GM19468 (cell line): ENCODE data around the gene PLXNB3.
A peak's percentile ranks its signal among the peaks of the same experiment; 100 is the strongest.

Source experiments
- ATAC-seq: cut with Tn5 transposase; IDR thresholded peaks from one replicate; pipeline ENCODE4 v1.9.1; 2021; ENCODE audit warnings: mild to moderate bottlenecking, moderate library complexity, moderate number of reproducible peaks; ENCODE audit not compliant: unreplicated experiment; ENCODE audit errors: extremely low read depth

PLXNB3 gene

GRCh38 chrX:153784325-153784967 lies 20.4 kb downstream of the PLXNB3 start:
- no peak for ATAC-seq

GRCh38 chrX:153786669-153787068 lies 22.6 kb downstream of the PLXNB3 start:
- ATAC-seq: no peak

GRCh38 chrX:153789654-153790053 lies 25.6 kb downstream of the PLXNB3 start:
- ATAC-seq: no peak

GRCh38 chrX:153791104-153791852 lies 27.2 kb downstream of the PLXNB3 start:
- no peak for ATAC-seq

GRCh38 chrX:153792368-153792767 lies 28.3 kb downstream of the PLXNB3 start:
- no peak for ATAC-seq

GRCh38 chrX:153793291-153793690 lies 29.2 kb downstream of the PLXNB3 start:
- ATAC-seq: no peak

GRCh38 chrX:153794018-153794896 lies 30.2 kb downstream of the PLXNB3 start, which contains the start of the genes IDH3G and SSR4:
IDH3G (minus strand) TSS chrX:153794375; CDS start chrX:153794326, 49 bp downstream.
SSR4 (plus strand) TSS chrX:153794668; CDS start chrX:153794688, 20 bp downstream.
- peak; percentile 79 for ATAC-seq

GRCh38 chrX:153794897-153795816 lies 31.1 kb downstream of the PLXNB3 start:
- ATAC-seq: no peak

- ATAC-seq: no peak
These were observed 33.5 kb downstream of the PLXNB3 start for GRCh38 chrX:153797415-153798015.

GRCh38 chrX:153799326-153799725 lies 35.3 kb downstream of the PLXNB3 start:
- no peak for ATAC-seq

- ATAC-seq: no peak
These were observed 36.2 kb downstream of the PLXNB3 start for GRCh38 chrX:153800177-153800722.

- ATAC-seq: no peak
These were observed 36.7 kb downstream of the PLXNB3 start for GRCh38 chrX:153800746-153801145.

- ATAC-seq: no peak
These were observed 37.6 kb downstream of the PLXNB3 start for GRCh38 chrX:153801669-153802068.

GRCh38 chrX:153802513-153803045 lies 38.5 kb downstream of the PLXNB3 start:
- no peak for ATAC-seq

- ATAC-seq: no peak
These were observed 39.4 kb downstream of the PLXNB3 start for GRCh38 chrX:153803211-153804099.

GRCh38 chrX:153804100-153804595 lies 40.1 kb downstream of the PLXNB3 start:
- ATAC-seq: no peak

GRCh38 chrX:153804621-153805020 lies 40.6 kb downstream of the PLXNB3 start:
- ATAC-seq: no peak
